IMR-90 (cell line): ENCODE measurements around the gene PLCL1. TPM values are rescaled to one million over a fixed set of nuclear protein-coding genes. Genes with fewer than 3 reads are reported as not detected.
A peak's percentile ranks its signal among the peaks of the same experiment; 100 is the strongest.

Experiments
- ATAC-seq: fragments of 200-7000 bp; cut with Tn5 transposase; 2 replicates; pipeline ENCODE4 v1.9.1; 2020; ENCODE audit warnings: low read depth, mild to moderate bottlenecking, moderate library complexity
- BruUV-seq: library from RNA; stranded (reverse); fragments of 400-500 nt; replicated peaks from 2 replicates; lab custom pipeline; 2021; lab: Mats Ljungman, UMichigan
- CTCF ChIA-PET: fragments of 300-600 bp; formaldehyde crosslinking; extraction: SDS; loops from one replicate; lab custom pipeline; 2021; ENCODE audit warnings: antibody characterized with exemption; lab: Yijun Ruan, JAX
- POLR2A ChIA-PET: fragments of 300-600 bp; sonication (Branson Sonifier 250); formaldehyde crosslinking; loops from one replicate; lab custom pipeline; 2022; ENCODE audit warnings: antibody characterized with exemption; ENCODE audit not compliant: unreplicated experiment; lab: Charles Lee
- DNase-seq: peaks from one replicate; pipeline ENCODE4 v3.0.0; 2013
- H2AFZ ChIP-seq: replicated peaks from 2 replicates; pipeline ENCODE3; 2013; ENCODE audit warnings: low read length, mild to moderate bottlenecking; ENCODE audit not compliant: poor library complexity
- H2AK5ac ChIP-seq: 2 replicates; pipeline ENCODE4 v1.6.1; 2013; ENCODE audit warnings: low read depth, low read length, inconsistent platforms
- H2AK9ac ChIP-seq: replicated peaks from 2 replicates; pipeline ENCODE3; 2013; ENCODE audit warnings: mild to moderate bottlenecking, low read depth, low read length, moderate library complexity; ENCODE audit not compliant: poor library complexity
- H2BK120ac ChIP-seq: 2 replicates; pipeline ENCODE4 v1.6.1; 2013; ENCODE audit warnings: low read depth, low read length, inconsistent platforms
- H2BK15ac ChIP-seq: 3 replicates; pipeline ENCODE4 v1.6.1; 2013; ENCODE audit warnings: low read depth, low read length, inconsistent platforms
- H2BK20ac ChIP-seq: 2 replicates; pipeline ENCODE4 v1.6.1; 2013; ENCODE audit warnings: low read depth, mild to moderate bottlenecking, inconsistent platforms, low read length, moderate library complexity
- H2BK5ac ChIP-seq: 2 replicates; pipeline ENCODE4 v1.6.1; 2013; ENCODE audit warnings: mild to moderate bottlenecking, low read depth, low read length, inconsistent platforms; ENCODE audit not compliant: poor library complexity, severe bottlenecking
- H3K14ac ChIP-seq: replicated peaks from 2 replicates; pipeline ENCODE4 v1.6.1; 2013; ENCODE audit warnings: low read depth, low read length, inconsistent platforms
- H3K18ac ChIP-seq: 2 replicates; pipeline ENCODE4 v1.6.1; 2013; ENCODE audit warnings: low read depth, low read length, control low read depth
- H3K23ac ChIP-seq: 2 replicates; pipeline ENCODE4 v1.6.1; 2013; ENCODE audit warnings: low read depth, low read length, inconsistent platforms
- H3K27ac ChIP-seq: 2 replicates; pipeline ENCODE4 v1.5.1; 2013; ENCODE audit warnings: mild to moderate bottlenecking, control low read depth, low read length; ENCODE audit not compliant: insufficient read depth
- H3K27me3 ChIP-seq: 2 replicates; pipeline ENCODE4 v1.6.1; 2013; ENCODE audit warnings: low read length; ENCODE audit not compliant: control insufficient read depth, insufficient read depth
- H3K36me3 ChIP-seq: 2 replicates; pipeline ENCODE4 v1.6.1; 2013; ENCODE audit warnings: low read length, mixed read lengths; ENCODE audit not compliant: control insufficient read depth, insufficient read depth
- H3K4ac ChIP-seq: 2 replicates; pipeline ENCODE4 v1.6.1; 2013; ENCODE audit warnings: low read depth, low read length, inconsistent platforms
- H3K4me1 ChIP-seq: 2 replicates; pipeline ENCODE4 v1.6.1; 2013; ENCODE audit warnings: low read length, mixed read lengths; ENCODE audit not compliant: control insufficient read depth, insufficient read depth
- H3K4me2 ChIP-seq: 2 replicates; pipeline ENCODE4 v1.6.1; 2013; ENCODE audit warnings: low read depth, mild to moderate bottlenecking, control low read depth, low read length, moderate library complexity
- H3K4me3 ChIP-seq: 2 replicates; pipeline ENCODE4 v1.5.1; 2013; ENCODE audit warnings: low read depth, mild to moderate bottlenecking, control low read depth, low read length, moderate library complexity; ENCODE audit not compliant: insufficient read depth
- H3K56ac ChIP-seq: 2 replicates; pipeline ENCODE4 v1.6.1; 2013; ENCODE audit warnings: low read length, inconsistent platforms; ENCODE audit not compliant: insufficient read depth; ENCODE audit errors: extremely low read depth
- H3K79me1 ChIP-seq, 2 experiments: 2 replicates each; pipeline ENCODE4 v1.6.1; 2013; ENCODE audit warnings: low read length in 2 of 2, inconsistent platforms in 1 of 2, low read depth in 1 of 2
- H3K9ac ChIP-seq: 2 replicates; pipeline ENCODE4 v1.6.1; 2013; ENCODE audit warnings: low read depth, low read length, control low read depth
- H3K9me1 ChIP-seq: 2 replicates; pipeline ENCODE4 v1.6.1; 2013; ENCODE audit warnings: low read length, inconsistent platforms; ENCODE audit not compliant: insufficient read depth
- H3K9me3 ChIP-seq: 2 replicates; pipeline ENCODE4 v1.6.1; 2013; ENCODE audit warnings: low read length; ENCODE audit not compliant: control insufficient read depth, insufficient read depth
- H4K20me1 ChIP-seq: 2 replicates; pipeline ENCODE4 v1.6.1; 2013; ENCODE audit warnings: low read length, inconsistent platforms; ENCODE audit not compliant: insufficient read depth
- H4K5ac ChIP-seq: 2 replicates; pipeline ENCODE4 v1.6.1; 2013; ENCODE audit warnings: mild to moderate bottlenecking, low read depth, low read length, control low read depth
- H4K8ac ChIP-seq, 2 experiments: 2 replicates each; pipeline ENCODE4 v1.6.1; 2013; ENCODE audit warnings: low read depth in 2 of 2, low read length in 2 of 2, control low read depth in 1 of 2, inconsistent platforms in 1 of 2
- H4K91ac ChIP-seq: 2 replicates; pipeline ENCODE4 v1.6.1; 2013; ENCODE audit warnings: low read depth, low read length, inconsistent platforms; ENCODE audit not compliant: insufficient read depth
- BHLHE40 ChIP-seq: fragments of 150-350 bp; IDR thresholded peaks from 2 replicates; pipeline ENCODE4 v1.6.1; 2016; ENCODE audit warnings: mild to moderate bottlenecking, low read depth, low read length
- CEBPB ChIP-seq: IDR thresholded peaks from 2 replicates; pipeline ENCODE4 v1.6.1; 2012; ENCODE audit warnings: low read depth, low read length, improper control_type of control experiment
- FOS ChIP-seq: fragments of 150-350 bp; IDR thresholded peaks from 2 replicates; pipeline ENCODE4 v1.6.1; 2016; ENCODE audit warnings: low read depth, low read length
- MAFK ChIP-seq: IDR thresholded peaks from 2 replicates; pipeline ENCODE4 v1.6.1; 2012; ENCODE audit warnings: low read depth, low read length, improper control_type of control experiment
- MAZ ChIP-seq: IDR thresholded peaks from 2 replicates; pipeline ENCODE4 v1.6.1; 2012; ENCODE audit warnings: low read depth, mild to moderate bottlenecking, low read length, improper control_type of control experiment, moderate library complexity, borderline replicate concordance
- MXI1 ChIP-seq: IDR thresholded peaks from 2 replicates; pipeline ENCODE4 v1.6.1; 2012; ENCODE audit warnings: low read depth, mild to moderate bottlenecking, low read length, moderate library complexity, borderline replicate concordance
- NFE2L2 ChIP-seq: fragments of 150-350 bp; IDR thresholded peaks from 2 replicates; pipeline ENCODE4 v1.6.1; 2016; ENCODE audit warnings: low read depth, mild to moderate bottlenecking, low read length
- POLR2A ChIP-seq: IDR thresholded peaks from 2 replicates; pipeline ENCODE4 v1.6.1; 2012; ENCODE audit warnings: mild to moderate bottlenecking, low read depth, low read length
- RAD21 ChIP-seq: IDR thresholded peaks from 2 replicates; pipeline ENCODE4 v1.6.1; 2012; ENCODE audit warnings: low read length, improper control_type of control experiment
- RFX5 ChIP-seq: IDR thresholded peaks from 2 replicates; pipeline ENCODE4 v1.8.0; 2012; ENCODE audit warnings: low read depth, mild to moderate bottlenecking, low read length, moderate library complexity
- WGBS, 2 experiments: methylation state at CpG; one replicate each; pipeline versions ENCODE4 v1.1.5 to v1.1.7; 2013; ENCODE audit warnings: missing lambda C conversion rate in 2 of 2; ENCODE audit not compliant: insufficient read length in 1 of 2; ENCODE audit errors: extremely low coverage in 2 of 2; 5-methylcytosine and 5-hydroxymethylcytosine counted together
- dilution Hi-C: fragments of 300-500 bp; cut with HindIII; formaldehyde crosslinking; loops from one replicate; pipeline ENCODE4 v1.14.3; 2018; ENCODE audit warnings: low sequenced_read_pairs; ENCODE audit not compliant: unreplicated experiment
- in situ Hi-C: fragments of 300-500 bp; cut with MboI; formaldehyde crosslinking; loops from 3 replicates; pipeline ENCODE4 v1.14.3; 2019; ENCODE audit warnings: low sequenced_read_pairs, inconsistent platforms, mixed read lengths
- intact Hi-C: fragments of 100-400 bp; cut with micrococcal nuclease; formaldehyde crosslinking; loops from 2 replicates; pipeline ENCODE4 v1.10.0; 2022
- polyA plus RNA-seq, 3 experiments: library from polyadenylated mRNA; depleted of rRNA; stranded (reverse); fragments of >200 nt; gene quantifications; 2 replicates each; pipeline ENCODE4 v1.2.3, GENCODE V29; 2012; ENCODE audit warnings: low replicate concordance in 1 of 3
- total RNA-seq: library from RNA; depleted of rRNA; stranded (reverse); fragments of >200 nt; gene quantifications from 2 replicates; pipeline ENCODE4 v1.2.3, GENCODE V29; 2012
- TF ChIP-seq, protein P1 (sequence below): fragments of 150-350 bp; IDR thresholded peaks from 2 replicates; pipeline ENCODE4 v1.6.1; 2017; ENCODE audit warnings: mild to moderate bottlenecking, antibody characterized with exemption, low read length, low read depth
- TF ChIP-seq, protein P2 (sequence below): conservative IDR thresholded peaks from 2 replicates; pipeline ENCODE4 v1.5.1; 2012; ENCODE audit warnings: mild to moderate bottlenecking, low read depth, low read length, improper control_type of control experiment

PLCL1 gene
- total and polyA plus RNA-seq, 2 of the 4 experiments (the other 2 are of a cell fraction) = 0.14 to 0.18 TPM

DNA sequence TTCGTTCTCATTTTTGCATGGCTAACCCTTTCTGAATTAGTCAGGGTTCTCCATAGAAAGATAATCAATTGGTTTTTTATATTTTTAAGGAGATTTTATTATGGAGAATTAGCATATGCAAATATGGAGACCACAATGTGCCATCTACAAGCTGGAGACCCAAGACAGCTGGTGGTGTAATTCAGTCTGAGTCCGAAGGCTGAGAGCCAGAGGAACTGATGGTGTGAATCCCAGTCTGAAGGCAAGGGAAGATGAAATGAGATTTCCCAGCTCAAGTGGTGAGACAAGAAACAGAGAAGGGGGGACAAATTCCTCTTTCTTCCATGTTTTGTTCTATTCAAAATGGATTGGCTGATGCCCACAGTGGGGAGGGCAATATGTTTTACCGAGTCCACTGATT lies 80.7 kb downstream of the PLCL1 start:
- intact Hi-C loops = no loop called here

More for the DNA sequence above, 80.7 kb downstream of the PLCL1 start:
- Histone ChIP-seq H3K9ac (no peak overlapping the region), H2BK5ac (no peak overlapping the region), H3K56ac (no peak overlapping the region), H3K9me3 (no peaks in the 10 kb centered on the region), H3K36me3 (no peaks in the 10 kb centered on the region), H3K18ac (no peak overlapping the region), H3K4me1 (peaks cover 4% of the 10 kb centered on the region), H3K9me1 (no peaks in the 10 kb centered on the region), H3K27me3 (no peaks in the 10 kb centered on the region), H4K5ac (no peak overlapping the region), H3K79me1 (no peaks in the 10 kb centered on the region), H3K4me2 (no peak overlapping the region), H3K23ac (no peak overlapping the region), H3K14ac (no peak overlapping the region; the same call in 1 of the 2 replicates), H3K4ac (no peak overlapping the region), H4K91ac (no peak overlapping the region), H2AFZ (no peak overlapping the region), H2BK20ac (peak overlapping the region; percentile 45; the same call in 1 of the 2 replicates), H2BK120ac (no peak overlapping the region), H3K4me3 (no peak overlapping the region), H4K20me1 (no peaks in the 10 kb centered on the region), H2BK15ac (no peak overlapping the region), H3K27ac (no peak overlapping the region), H2AK5ac (no peak overlapping the region), H4K8ac (no peak overlapping the region; a peak in 1 of 4 replicates), H2AK9ac (no peak overlapping the region)
- ChIA-PET CTCF (no interaction called here), POLR2A (no interaction called here)
- WGBS, 2 experiments = 100% methylated on average over 1 of the region's 3 CpGs; no CpG with 5 or more reads in 1 of the 2 experiments
- in situ Hi-C loops = no loop called here
- dilution Hi-C loops = no loop called here
- no peak for ATAC-seq
- no TSS peak for BruUV-seq
- DNase-seq = no peak
- TF ChIP-seq RAD21 = no peak
- TF ChIP-seq, protein P1, sequence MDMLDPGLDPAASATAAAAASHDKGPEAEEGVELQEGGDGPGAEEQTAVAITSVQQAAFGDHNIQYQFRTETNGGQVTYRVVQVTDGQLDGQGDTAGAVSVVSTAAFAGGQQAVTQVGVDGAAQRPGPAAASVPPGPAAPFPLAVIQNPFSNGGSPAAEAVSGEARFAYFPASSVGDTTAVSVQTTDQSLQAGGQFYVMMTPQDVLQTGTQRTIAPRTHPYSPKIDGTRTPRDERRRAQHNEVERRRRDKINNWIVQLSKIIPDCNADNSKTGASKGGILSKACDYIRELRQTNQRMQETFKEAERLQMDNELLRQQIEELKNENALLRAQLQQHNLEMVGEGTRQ = no peak
- TF ChIP-seq, protein P2, sequence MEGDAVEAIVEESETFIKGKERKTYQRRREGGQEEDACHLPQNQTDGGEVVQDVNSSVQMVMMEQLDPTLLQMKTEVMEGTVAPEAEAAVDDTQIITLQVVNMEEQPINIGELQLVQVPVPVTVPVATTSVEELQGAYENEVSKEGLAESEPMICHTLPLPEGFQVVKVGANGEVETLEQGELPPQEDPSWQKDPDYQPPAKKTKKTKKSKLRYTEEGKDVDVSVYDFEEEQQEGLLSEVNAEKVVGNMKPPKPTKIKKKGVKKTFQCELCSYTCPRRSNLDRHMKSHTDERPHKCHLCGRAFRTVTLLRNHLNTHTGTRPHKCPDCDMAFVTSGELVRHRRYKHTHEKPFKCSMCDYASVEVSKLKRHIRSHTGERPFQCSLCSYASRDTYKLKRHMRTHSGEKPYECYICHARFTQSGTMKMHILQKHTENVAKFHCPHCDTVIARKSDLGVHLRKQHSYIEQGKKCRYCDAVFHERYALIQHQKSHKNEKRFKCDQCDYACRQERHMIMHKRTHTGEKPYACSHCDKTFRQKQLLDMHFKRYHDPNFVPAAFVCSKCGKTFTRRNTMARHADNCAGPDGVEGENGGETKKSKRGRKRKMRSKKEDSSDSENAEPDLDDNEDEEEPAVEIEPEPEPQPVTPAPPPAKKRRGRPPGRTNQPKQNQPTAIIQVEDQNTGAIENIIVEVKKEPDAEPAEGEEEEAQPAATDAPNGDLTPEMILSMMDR = no peak
- no peak for TF ChIP-seq NFE2L2
- no peak for TF ChIP-seq RFX5
- no peak for TF ChIP-seq MXI1
- no peak for TF ChIP-seq POLR2A
- TF ChIP-seq FOS = no peak
- TF ChIP-seq MAFK = no peak
- no peak for TF ChIP-seq CEBPB
- TF ChIP-seq MAZ = no peak
- TF ChIP-seq BHLHE40 = no peak
